Caco-2 (cell line): ENCODE results near the gene FHOD3. TPM values are rescaled to one million over a fixed set of nuclear protein-coding genes. Genes with fewer than 3 reads are reported as not detected.

Experiments used
- BruUV-seq: library from RNA; stranded (reverse); fragments of 400-500 nt; replicated peaks from 2 replicates; lab custom pipeline; 2021; lab: Mats Ljungman, UMichigan
- CTCF ChIA-PET: fragments of 300-600 bp; sonication (Branson Sonifier 250); formaldehyde crosslinking; loops from one replicate; lab custom pipeline; 2022; ENCODE audit warnings: antibody characterized with exemption; lab: Charles Lee
- POLR2A ChIA-PET: fragments of 300-600 bp; sonication (Branson Sonifier 250); formaldehyde crosslinking; loops from one replicate; lab custom pipeline; 2022; ENCODE audit warnings: antibody characterized with exemption; lab: Charles Lee
- DNase-seq, 2 experiments: peaks; one replicate each; pipeline versions ENCODE4 v3.0.0 to v3.0.0-alpha.2; 2020 to 2022
- H3K27me3 ChIP-seq: replicated peaks from 2 replicates; pipeline ENCODE4 v1.6.0; 2011; ENCODE audit warnings: low read length; ENCODE audit not compliant: control insufficient read depth, insufficient read depth
- H3K36me3 ChIP-seq: 2 replicates; pipeline ENCODE4 v1.5.1; 2011; ENCODE audit warnings: low read length; ENCODE audit not compliant: control insufficient read depth, insufficient read depth
- H3K4me1 ChIP-seq: fragments of 250-450 bp; sonication (Bioruptor Pico); 2 replicates; pipeline ENCODE4 v1.5.1; 2020; ENCODE audit warnings: mild to moderate bottlenecking
- H3K4me3 ChIP-seq: 2 replicates; pipeline ENCODE4 v1.5.1; 2011; ENCODE audit warnings: low read depth, mild to moderate bottlenecking, control low read depth, low read length
- H3K9me3 ChIP-seq: fragments of 250-450 bp; sonication (Bioruptor Pico); 2 replicates; pipeline ENCODE4 v1.5.1; 2020; ENCODE audit warnings: mild to moderate bottlenecking, moderate library complexity
- H3K27ac Mint-ChIP-seq: one replicate; pipeline ENCODE4 v1.8.0; 2022; ENCODE audit warnings: mixed read lengths; ENCODE audit not compliant: unreplicated experiment
- H3K27me3 Mint-ChIP-seq: one replicate; pipeline ENCODE4 v1.8.0; 2022; ENCODE audit warnings: mixed read lengths; ENCODE audit not compliant: insufficient read depth, unreplicated experiment
- H3K36me3 Mint-ChIP-seq: one replicate; pipeline ENCODE4 v1.8.0; 2022; ENCODE audit warnings: mild to moderate bottlenecking, mixed read lengths; ENCODE audit not compliant: insufficient read depth, unreplicated experiment
- H3K4me1 Mint-ChIP-seq: one replicate; pipeline ENCODE4 v1.8.0; 2022; ENCODE audit warnings: low read depth, mixed read lengths; ENCODE audit not compliant: unreplicated experiment
- H3K4me3 Mint-ChIP-seq: one replicate; pipeline ENCODE4 v1.8.0; 2022; ENCODE audit warnings: mild to moderate bottlenecking, moderate library complexity, mixed read lengths; ENCODE audit not compliant: unreplicated experiment
- H3K9me3 Mint-ChIP-seq: one replicate; pipeline ENCODE4 v1.8.0; 2022; ENCODE audit warnings: mixed read lengths; ENCODE audit not compliant: unreplicated experiment
- intact Hi-C: fragments of 100-400 bp; cut with micrococcal nuclease; formaldehyde crosslinking; loops from one replicate; pipeline ENCODE4 v1.10.0; 2022; ENCODE audit not compliant: unreplicated experiment
- total RNA-seq: library from RNA; stranded (reverse); gene quantifications from 2 replicates; pipeline ENCODE4 v1.2.3, GENCODE V29; 2022
- TF ChIP-seq, protein P1 (sequence below), 2 experiments: fragments of 200-600 bp in 1 of 2; IDR thresholded peaks; 1 replicate in 1 of 2; 2 replicates in 1 of 2; pipeline versions ENCODE4 v1.5.1 to v1.8.0; 2011 to 2022; ENCODE audit warnings: antibody characterized with exemption in 1 of 2, control low read depth in 1 of 2, inconsistent platforms in 1 of 2, low read depth in 1 of 2, low read length in 1 of 2, mild to moderate bottlenecking in 1 of 2, moderate library complexity in 1 of 2; ENCODE audit not compliant: insufficient read depth in 1 of 2, severe bottlenecking in 1 of 2, unreplicated experiment in 1 of 2

The FHOD3 gene
- total RNA-seq, 1 experiment from 2014 or later, result not detected

DNA sequence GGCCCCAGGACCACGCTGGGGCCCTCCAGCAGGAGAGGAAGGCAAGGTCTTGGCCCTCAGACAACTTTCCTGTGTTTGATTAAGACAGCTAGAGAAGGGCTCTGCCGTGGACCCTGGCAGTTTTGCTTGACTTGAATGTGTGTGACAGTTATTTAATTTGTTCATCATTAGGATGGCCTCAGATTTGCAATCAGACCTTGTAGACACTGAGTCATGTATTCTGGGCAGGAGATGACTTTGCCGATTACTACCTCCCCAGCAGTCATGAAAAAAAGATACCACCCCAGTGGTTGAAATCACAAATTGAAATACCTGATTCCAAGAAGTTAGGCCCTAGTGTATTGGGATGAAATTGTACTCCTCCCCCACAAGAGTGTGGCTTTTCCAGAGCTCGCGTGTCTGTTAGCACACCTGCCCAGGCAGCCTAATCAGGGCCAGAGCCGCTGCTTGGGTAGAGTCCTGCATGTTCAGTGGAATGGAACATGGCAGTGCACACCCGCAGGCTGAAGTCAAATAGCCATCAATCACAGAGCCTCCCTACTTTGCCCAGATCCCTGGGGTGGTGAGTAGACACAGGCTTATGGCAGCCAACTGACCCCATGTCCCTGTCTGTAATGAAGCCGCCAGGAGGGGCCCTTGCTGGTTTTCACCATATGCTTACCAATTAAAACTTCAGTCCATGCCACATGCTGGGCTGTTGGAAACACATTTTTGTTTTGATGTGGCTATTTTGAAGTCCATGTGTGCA, 408.8 kb downstream of the FHOD3 start:
- intact Hi-C loops, result no loop called here
- no peak overlapping the region for H3K4me3 Mint-ChIP-seq
- Histone ChIP-seq H3K4me1 (no peaks in the 10 kb centered on the region), H3K9me3 (no peaks in the 10 kb centered on the region), H3K4me3 (no peak overlapping the region), H3K27me3 (no peaks in the 10 kb centered on the region; the same call in 1 of the 2 replicates), H3K36me3 (no peaks in the 10 kb centered on the region)
- no TSS peak for BruUV-seq
- H3K36me3 Mint-ChIP-seq, result no peaks in the 10 kb centered on the region
- no peaks in the 10 kb centered on the region for H3K4me1 Mint-ChIP-seq
- CTCF ChIA-PET, result no interaction called here
- TF ChIP-seq, protein P1, sequence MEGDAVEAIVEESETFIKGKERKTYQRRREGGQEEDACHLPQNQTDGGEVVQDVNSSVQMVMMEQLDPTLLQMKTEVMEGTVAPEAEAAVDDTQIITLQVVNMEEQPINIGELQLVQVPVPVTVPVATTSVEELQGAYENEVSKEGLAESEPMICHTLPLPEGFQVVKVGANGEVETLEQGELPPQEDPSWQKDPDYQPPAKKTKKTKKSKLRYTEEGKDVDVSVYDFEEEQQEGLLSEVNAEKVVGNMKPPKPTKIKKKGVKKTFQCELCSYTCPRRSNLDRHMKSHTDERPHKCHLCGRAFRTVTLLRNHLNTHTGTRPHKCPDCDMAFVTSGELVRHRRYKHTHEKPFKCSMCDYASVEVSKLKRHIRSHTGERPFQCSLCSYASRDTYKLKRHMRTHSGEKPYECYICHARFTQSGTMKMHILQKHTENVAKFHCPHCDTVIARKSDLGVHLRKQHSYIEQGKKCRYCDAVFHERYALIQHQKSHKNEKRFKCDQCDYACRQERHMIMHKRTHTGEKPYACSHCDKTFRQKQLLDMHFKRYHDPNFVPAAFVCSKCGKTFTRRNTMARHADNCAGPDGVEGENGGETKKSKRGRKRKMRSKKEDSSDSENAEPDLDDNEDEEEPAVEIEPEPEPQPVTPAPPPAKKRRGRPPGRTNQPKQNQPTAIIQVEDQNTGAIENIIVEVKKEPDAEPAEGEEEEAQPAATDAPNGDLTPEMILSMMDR (IDR thresholded peaks at IDR 0.05; ENCODE audit: insufficient read depth in 1 of 2, low read depth in 1 of 2, low read length in 1 of 2, severe bottlenecking in 1 of 2, unreplicated experiment in 1 of 2), result no peak
- H3K27me3 Mint-ChIP-seq, result peaks cover 9% of the 10 kb centered on the region
- no peaks in the 10 kb centered on the region for H3K9me3 Mint-ChIP-seq
- no peak for DNase-seq
- no peak overlapping the region for H3K27ac Mint-ChIP-seq
- POLR2A ChIA-PET, result no interaction called here

DNA sequence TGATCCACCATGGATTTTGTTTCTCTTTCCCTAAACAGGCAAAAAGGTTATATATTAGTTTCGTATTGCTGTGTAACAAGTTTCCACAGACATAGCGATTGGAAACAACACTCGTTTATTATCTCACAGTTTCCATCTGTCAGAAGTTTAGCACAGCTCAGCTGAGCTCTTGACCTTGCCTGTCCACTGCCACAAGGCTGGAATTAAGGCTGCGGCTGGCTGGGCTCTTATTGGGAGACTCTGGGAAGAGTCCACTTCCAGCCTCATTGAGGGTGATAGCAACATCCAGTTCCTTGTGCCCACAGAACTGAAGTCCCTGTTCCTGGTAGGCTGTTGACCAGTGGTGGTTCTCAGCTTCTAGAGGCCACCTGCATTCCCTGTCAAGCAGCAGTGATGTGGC, 410.9 kb downstream of the FHOD3 start:
- Mint-ChIP-seq H3K27me3 (peaks cover 14% of the 10 kb centered on the region), H3K4me1 (no peaks in the 10 kb centered on the region), H3K4me3 (no peak overlapping the region), H3K36me3 (no peaks in the 10 kb centered on the region), H3K9me3 (no peaks in the 10 kb centered on the region), H3K27ac (no peak overlapping the region)
- CTCF ChIA-PET, result no interaction called here
- H3K4me3 ChIP-seq, result no peak overlapping the region
- no peaks in the 10 kb centered on the region; the same call in 1 of the 2 replicates for H3K27me3 ChIP-seq
- POLR2A ChIA-PET, result no interaction called here
- H3K36me3 ChIP-seq, result no peaks in the 10 kb centered on the region
- intact Hi-C loops, result no loop called here
- TF ChIP-seq, protein P1 (IDR thresholded peaks at IDR 0.05; ENCODE audit: insufficient read depth in 1 of 2, low read depth in 1 of 2, low read length in 1 of 2, severe bottlenecking in 1 of 2, unreplicated experiment in 1 of 2), result no peak
- no peaks in the 10 kb centered on the region for H3K4me1 ChIP-seq
- H3K9me3 ChIP-seq, result no peaks in the 10 kb centered on the region
- no TSS peak for BruUV-seq
- no peak for DNase-seq

GRCh38 chr18:36709315-36709714, 411.8 kb downstream of the FHOD3 start:
- Mint-ChIP-seq H3K27ac (no peak overlapping the region), H3K9me3 (no peaks in the 10 kb centered on the region), H3K36me3 (no peaks in the 10 kb centered on the region), H3K4me3 (no peak overlapping the region), H3K4me1 (no peaks in the 10 kb centered on the region), H3K27me3 (peaks cover 11% of the 10 kb centered on the region)
- POLR2A ChIA-PET, result no interaction called here
- no peak overlapping the region for H3K4me3 ChIP-seq
- no peaks in the 10 kb centered on the region for H3K9me3 ChIP-seq
- no peaks in the 10 kb centered on the region for H3K36me3 ChIP-seq
- BruUV-seq, result no TSS peak
- intact Hi-C loops, result no loop called here
- no peaks in the 10 kb centered on the region for H3K4me1 ChIP-seq
- CTCF ChIA-PET, result no interaction called here
- TF ChIP-seq, protein P1 (IDR thresholded peaks at IDR 0.05; ENCODE audit: insufficient read depth in 1 of 2, low read depth in 1 of 2, low read length in 1 of 2, severe bottlenecking in 1 of 2, unreplicated experiment in 1 of 2), result no peak
- H3K27me3 ChIP-seq, result no peaks in the 10 kb centered on the region
- no peak for DNase-seq
